Transverse colon (tissue), 3 donors: ENCODE data around the gene ZNF688.

Source experiments
- EP300 ChIP-seq: sonication (generic); formaldehyde crosslinking; IDR thresholded peaks from one replicate; pipeline ENCODE4 v1.6.1; 2017; ENCODE audit warnings: antibody characterized with exemption, low read depth
- POLR2AphosphoS5 ChIP-seq, 3 donors: sonication (generic); formaldehyde crosslinking; IDR thresholded peaks; one replicate each; pipeline ENCODE4 v1.6.1; 2016; ENCODE audit warnings: antibody characterized with exemption in 3 of 3

GRCh38 chr16:30601966-30602365 lies 30.5 kb upstream of the ZNF688 start:
- no peak for TF ChIP-seq POLR2AphosphoS5 (IDR thresholded peaks at IDR 0.05)
- no peak for TF ChIP-seq EP300
